Calu3 (cell line): ENCODE data around the gene ZNF77. TPM values are rescaled to one million over a fixed set of nuclear protein-coding genes. Genes with fewer than 3 reads are reported as not detected.

Experiments
- BruUV-seq: library from RNA; stranded (reverse); fragments of 400-500 nt; replicated peaks from 2 replicates; lab custom pipeline; 2021; lab: Mats Ljungman, UMichigan
- CTCF ChIA-PET: fragments of 300-600 bp; sonication (Branson Sonifier 250); formaldehyde crosslinking; loops from one replicate; lab custom pipeline; 2022; ENCODE audit warnings: antibody characterized with exemption; lab: Charles Lee
- DNase-seq: peaks from one replicate; pipeline ENCODE4 v3.0.0; 2022
- H3K27ac Mint-ChIP-seq: one replicate; pipeline ENCODE4 v1.8.0; 2022; ENCODE audit warnings: mixed read lengths; ENCODE audit not compliant: unreplicated experiment
- H3K27me3 Mint-ChIP-seq: one replicate; pipeline ENCODE4 v1.8.0; 2022; ENCODE audit warnings: mixed read lengths; ENCODE audit not compliant: unreplicated experiment
- H3K36me3 Mint-ChIP-seq: one replicate; pipeline ENCODE4 v1.8.0; 2022; ENCODE audit warnings: mild to moderate bottlenecking, moderate library complexity, mixed read lengths; ENCODE audit not compliant: insufficient read depth, unreplicated experiment
- H3K4me1 Mint-ChIP-seq: one replicate; pipeline ENCODE4 v1.8.0; 2022; ENCODE audit warnings: mild to moderate bottlenecking, low read depth, mixed read lengths; ENCODE audit not compliant: unreplicated experiment
- H3K4me3 Mint-ChIP-seq: one replicate; pipeline ENCODE4 v1.8.0; 2022; ENCODE audit warnings: mild to moderate bottlenecking, low read depth, moderate library complexity, mixed read lengths; ENCODE audit not compliant: unreplicated experiment
- H3K9me3 Mint-ChIP-seq: one replicate; pipeline ENCODE4 v1.8.0; 2022; ENCODE audit warnings: low read depth, mixed read lengths; ENCODE audit not compliant: unreplicated experiment
- intact Hi-C: fragments of 100-400 bp; cut with micrococcal nuclease; formaldehyde crosslinking; loops from one replicate; pipeline ENCODE4 v1.10.0; 2022; ENCODE audit not compliant: unreplicated experiment
- total RNA-seq: library from RNA; stranded (reverse); gene quantifications from 2 replicates; pipeline ENCODE4 v1.2.3, GENCODE V29; 2022
- TF ChIP-seq, protein P1 (sequence below): fragments of 200-600 bp; IDR thresholded peaks from one replicate; pipeline ENCODE4 v1.8.0; 2022; ENCODE audit warnings: antibody characterized with exemption; ENCODE audit not compliant: unreplicated experiment

Gene ZNF77
- total RNA-seq, 1 experiment from 2014 or later, result 5.0 TPM

DNA sequence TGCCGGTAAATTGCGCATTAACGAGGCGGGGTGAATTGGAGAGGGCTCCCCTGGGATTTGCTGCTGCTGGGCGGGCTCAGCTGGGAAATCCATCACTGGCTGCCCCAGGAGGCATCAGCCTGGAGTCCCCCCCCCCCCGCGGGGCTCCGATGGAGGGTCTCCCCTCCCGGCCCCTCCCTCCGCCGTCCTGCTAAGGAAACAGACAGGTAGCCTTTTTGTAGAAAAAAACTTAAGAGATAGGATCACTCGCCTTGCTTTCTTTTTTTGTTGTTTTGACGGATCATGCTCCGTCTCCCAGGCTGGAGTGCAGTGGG is 39.4 kb upstream of the ZNF77 start:
- BruUV-seq, result no TSS peak
- no peaks in the 10 kb centered on the region for H3K4me1 Mint-ChIP-seq
- no peak overlapping the region for H3K27ac Mint-ChIP-seq
- TF ChIP-seq, protein P1, sequence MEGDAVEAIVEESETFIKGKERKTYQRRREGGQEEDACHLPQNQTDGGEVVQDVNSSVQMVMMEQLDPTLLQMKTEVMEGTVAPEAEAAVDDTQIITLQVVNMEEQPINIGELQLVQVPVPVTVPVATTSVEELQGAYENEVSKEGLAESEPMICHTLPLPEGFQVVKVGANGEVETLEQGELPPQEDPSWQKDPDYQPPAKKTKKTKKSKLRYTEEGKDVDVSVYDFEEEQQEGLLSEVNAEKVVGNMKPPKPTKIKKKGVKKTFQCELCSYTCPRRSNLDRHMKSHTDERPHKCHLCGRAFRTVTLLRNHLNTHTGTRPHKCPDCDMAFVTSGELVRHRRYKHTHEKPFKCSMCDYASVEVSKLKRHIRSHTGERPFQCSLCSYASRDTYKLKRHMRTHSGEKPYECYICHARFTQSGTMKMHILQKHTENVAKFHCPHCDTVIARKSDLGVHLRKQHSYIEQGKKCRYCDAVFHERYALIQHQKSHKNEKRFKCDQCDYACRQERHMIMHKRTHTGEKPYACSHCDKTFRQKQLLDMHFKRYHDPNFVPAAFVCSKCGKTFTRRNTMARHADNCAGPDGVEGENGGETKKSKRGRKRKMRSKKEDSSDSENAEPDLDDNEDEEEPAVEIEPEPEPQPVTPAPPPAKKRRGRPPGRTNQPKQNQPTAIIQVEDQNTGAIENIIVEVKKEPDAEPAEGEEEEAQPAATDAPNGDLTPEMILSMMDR, result no peak
- no peak overlapping the region for H3K4me3 Mint-ChIP-seq
- no peak for DNase-seq
- peaks cover 26% of the 10 kb centered on the region for H3K27me3 Mint-ChIP-seq
- no peaks in the 10 kb centered on the region for H3K9me3 Mint-ChIP-seq
- CTCF ChIA-PET, result interaction anchor here (0.7 to 1.2 kb wide), 2 partner anchors 51 to 1526 kb away, joined by 3 to 8 read pairs; no protein-coding TSS in a partner anchor
- no peaks in the 10 kb centered on the region for H3K36me3 Mint-ChIP-seq
- intact Hi-C loops, result no loop called here

DNA sequence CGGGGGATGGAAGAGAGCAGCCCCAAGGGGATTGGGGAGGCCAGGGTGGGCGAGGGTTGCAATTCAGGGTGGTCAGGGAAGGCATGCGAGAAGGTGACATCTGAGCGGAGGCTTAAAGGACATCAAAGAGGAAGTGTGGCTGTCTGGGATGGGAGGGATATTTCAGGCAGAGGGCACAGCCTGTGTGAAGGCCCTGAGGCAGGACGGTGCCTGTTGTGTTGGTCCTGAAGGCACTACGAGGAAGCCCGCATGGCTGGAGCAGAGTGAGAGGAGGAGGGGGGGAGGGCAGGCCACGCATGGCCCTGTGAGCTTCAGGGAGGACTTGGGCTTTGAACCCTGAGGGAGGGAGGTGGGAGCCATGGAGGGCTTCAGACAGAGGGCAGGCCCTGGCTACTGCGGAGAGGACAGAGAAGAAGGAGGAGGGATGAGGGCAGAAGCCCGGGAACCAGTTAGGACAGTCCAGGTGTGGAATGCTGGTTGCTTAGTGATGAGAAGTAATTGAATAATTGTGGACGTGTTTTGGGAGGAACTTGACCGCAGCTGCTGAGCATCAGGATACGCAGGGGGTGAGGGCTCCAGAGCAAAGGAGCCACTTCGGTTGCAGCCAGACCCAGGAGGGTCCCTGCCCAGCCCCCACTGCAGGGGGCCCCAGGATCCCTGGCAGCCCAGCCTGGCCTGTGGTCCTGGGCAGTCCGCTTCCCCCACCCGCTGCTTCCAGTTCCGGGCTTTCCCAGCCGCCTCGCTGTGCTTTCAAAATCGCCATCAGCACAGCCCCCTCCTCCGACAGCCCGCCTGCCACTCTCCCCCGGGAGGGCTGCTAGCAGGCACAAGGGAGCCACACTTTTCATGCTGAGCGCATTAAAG is 38.8 kb upstream of the ZNF77 start:
- Mint-ChIP-seq H3K27ac (no peak overlapping the region), H3K27me3 (peaks cover 20% of the 10 kb centered on the region)
- intact Hi-C loops, result no loop called here

DNA sequence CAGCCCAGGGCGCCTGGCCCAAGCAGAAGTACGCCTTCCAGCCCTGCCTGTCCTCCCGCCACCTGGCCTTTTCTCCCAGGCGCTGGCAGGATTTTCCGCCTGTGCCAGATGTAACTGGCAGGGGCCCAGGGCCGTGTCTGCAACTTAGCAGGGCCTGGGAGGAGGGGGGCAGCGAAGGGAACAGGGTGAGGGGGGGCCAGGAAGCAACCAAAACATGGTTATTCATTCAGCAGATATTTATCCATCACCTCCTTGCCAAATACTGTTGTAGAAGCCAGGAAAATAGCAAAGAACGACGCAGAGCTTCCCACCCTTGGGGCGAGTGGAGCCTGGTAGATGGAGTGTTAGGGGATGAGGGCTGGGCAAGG is 38.2 kb upstream of the ZNF77 start:
- Mint-ChIP-seq H3K4me3 (no peak overlapping the region), H3K27me3 (peaks cover 14% of the 10 kb centered on the region), H3K4me1 (no peaks in the 10 kb centered on the region), H3K36me3 (no peaks in the 10 kb centered on the region), H3K27ac (no peak overlapping the region), H3K9me3 (no peaks in the 10 kb centered on the region)
- CTCF ChIA-PET, result no interaction called here
- TF ChIP-seq, protein P1, result no peak
- intact Hi-C loops, result no loop called here
- DNase-seq, result no peak
- no TSS peak for BruUV-seq

More for the DNA sequence above, 38.8 kb upstream of the ZNF77 start:
- Mint-ChIP-seq H3K36me3 (no peaks in the 10 kb centered on the region), H3K4me1 (no peaks in the 10 kb centered on the region), H3K4me3 (no peak overlapping the region), H3K9me3 (no peaks in the 10 kb centered on the region)
- TF ChIP-seq, protein P1, result no peak
- DNase-seq, result peak; percentile 13
- BruUV-seq, result no TSS peak
- CTCF ChIA-PET, result interaction anchor here (0.7 to 1.2 kb wide), 2 partner anchors 52 to 1525 kb away, joined by 3 to 8 read pairs; no protein-coding TSS in a partner anchor

DNA sequence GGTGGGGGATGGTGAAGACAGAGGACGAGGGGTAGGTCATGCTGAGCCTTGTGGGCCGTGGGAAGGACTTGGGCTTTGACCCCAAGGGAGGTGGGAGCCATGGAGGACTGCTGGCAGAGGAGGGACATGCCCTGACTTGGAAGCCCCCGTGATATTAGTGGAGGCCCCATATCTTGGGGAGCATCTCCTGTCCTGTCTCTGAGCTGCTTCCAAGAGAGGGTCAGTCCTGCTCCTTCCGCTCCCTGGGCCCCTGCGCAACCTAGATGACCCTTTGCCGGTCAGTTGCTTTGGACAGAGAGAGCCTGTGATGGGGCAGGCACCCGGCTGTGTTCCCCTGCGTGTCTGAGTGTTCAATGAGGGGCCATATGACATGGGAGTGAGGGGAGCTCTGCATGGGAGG is 37.8 kb upstream of the ZNF77 start:
- no peak overlapping the region for H3K27ac Mint-ChIP-seq
- no peaks in the 10 kb centered on the region for H3K4me1 Mint-ChIP-seq
- intact Hi-C loops, result no loop called here
- BruUV-seq, result no TSS peak
- DNase-seq, result no peak
- peaks cover 4% of the 10 kb centered on the region for H3K36me3 Mint-ChIP-seq
- H3K4me3 Mint-ChIP-seq, result no peak overlapping the region
- CTCF ChIA-PET, result no interaction called here
- peaks cover 13% of the 10 kb centered on the region for H3K27me3 Mint-ChIP-seq
- no peaks in the 10 kb centered on the region for H3K9me3 Mint-ChIP-seq
- TF ChIP-seq, protein P1, result no peak
